Gastrocnemius medialis (tissue), 4 donors: ENCODE data around the gene VSIG2.

ENCODE experiments used
- POLR2A ChIP-seq, 2 donors: fragments of 450-650 bp; IDR thresholded peaks; one replicate each; pipeline ENCODE4 v1.6.1; 2017; ENCODE audit warnings: antibody characterized with exemption in 2 of 2, mild to moderate bottlenecking in 2 of 2, moderate library complexity in 2 of 2
- TF ChIP-seq, protein P1 (sequence below), 5 experiments: fragments of 450-650 bp in 3 of 5; fragments of 200-600 bp in 2 of 5; sonication (generic) in 2 of 5; IDR thresholded peaks in 4 of 5; conservative IDR thresholded peaks in 1 of 5; 1 replicate in 4 of 5; 2 replicates in 1 of 5; pipeline ENCODE4 v1.5.1; 2016 to 2019; ENCODE audit warnings: antibody characterized with exemption in 5 of 5, mild to moderate bottlenecking in 3 of 5, moderate library complexity in 3 of 5

DNA sequence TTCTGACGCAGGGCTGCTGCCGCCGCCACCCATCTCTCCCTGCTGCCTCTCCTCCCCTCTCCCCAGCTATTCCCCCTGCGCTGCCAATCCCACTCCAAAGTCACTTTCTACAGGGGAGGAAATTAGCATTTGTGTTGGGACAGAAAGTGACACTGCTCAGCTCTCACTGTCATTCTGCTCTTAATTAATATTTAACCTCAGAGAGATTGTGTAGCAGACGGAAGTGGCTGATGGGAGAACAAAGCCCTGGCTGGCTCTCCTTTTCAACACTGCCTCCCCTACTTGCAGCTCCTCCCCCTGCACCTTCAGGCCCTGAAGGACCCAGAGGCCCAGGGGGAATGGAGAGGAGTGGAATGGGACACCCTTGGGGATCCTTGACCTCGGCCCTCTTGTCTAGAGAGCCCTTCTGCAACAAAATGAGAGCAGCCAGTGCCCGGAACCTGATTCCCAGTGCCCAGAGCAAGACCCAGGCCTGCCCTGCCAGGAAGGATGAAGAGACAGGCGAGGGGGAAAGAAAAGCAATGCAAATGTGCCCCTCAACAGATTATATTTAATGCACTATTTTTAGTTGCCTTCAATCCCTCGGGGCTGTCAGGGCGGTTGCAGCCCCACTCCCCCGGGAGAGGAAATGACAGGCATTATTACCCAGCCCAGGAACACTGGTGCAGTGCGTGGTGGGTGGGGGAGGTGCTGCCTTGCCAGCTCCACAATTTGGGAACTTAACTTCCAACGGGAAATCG is 26.9 kb downstream of the VSIG2 start:
- TF ChIP-seq POLR2A (IDR thresholded peaks at IDR 0.05), result no peak
- TF ChIP-seq, protein P1, sequence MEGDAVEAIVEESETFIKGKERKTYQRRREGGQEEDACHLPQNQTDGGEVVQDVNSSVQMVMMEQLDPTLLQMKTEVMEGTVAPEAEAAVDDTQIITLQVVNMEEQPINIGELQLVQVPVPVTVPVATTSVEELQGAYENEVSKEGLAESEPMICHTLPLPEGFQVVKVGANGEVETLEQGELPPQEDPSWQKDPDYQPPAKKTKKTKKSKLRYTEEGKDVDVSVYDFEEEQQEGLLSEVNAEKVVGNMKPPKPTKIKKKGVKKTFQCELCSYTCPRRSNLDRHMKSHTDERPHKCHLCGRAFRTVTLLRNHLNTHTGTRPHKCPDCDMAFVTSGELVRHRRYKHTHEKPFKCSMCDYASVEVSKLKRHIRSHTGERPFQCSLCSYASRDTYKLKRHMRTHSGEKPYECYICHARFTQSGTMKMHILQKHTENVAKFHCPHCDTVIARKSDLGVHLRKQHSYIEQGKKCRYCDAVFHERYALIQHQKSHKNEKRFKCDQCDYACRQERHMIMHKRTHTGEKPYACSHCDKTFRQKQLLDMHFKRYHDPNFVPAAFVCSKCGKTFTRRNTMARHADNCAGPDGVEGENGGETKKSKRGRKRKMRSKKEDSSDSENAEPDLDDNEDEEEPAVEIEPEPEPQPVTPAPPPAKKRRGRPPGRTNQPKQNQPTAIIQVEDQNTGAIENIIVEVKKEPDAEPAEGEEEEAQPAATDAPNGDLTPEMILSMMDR (IDR thresholded peaks at IDR 0.05 in 4 of 5, conservative IDR thresholded peaks at IDR 0.05 in 1 of 5), result no peak
